ENCODE measurements around the gene GPR150.

The GPR150 gene

GRCh38 chr5:95668216-95668615 is 48.3 kb downstream of the GPR150 start:
- Histone ChIP-seq H3K27me3 (ENCODE audit: insufficient read depth, low read length) (no peaks in the 10 kb centered on the region), H2AFZ (ENCODE audit: low read depth, low read length) (no peak overlapping the region), H3K4me3 (ENCODE audit: low read length) (no peak overlapping the region), H3K4me1 (ENCODE audit: insufficient read depth, low read length) (peaks cover 8% of the 10 kb centered on the region), H3K9me3 (ENCODE audit: low read length) (no peaks in the 10 kb centered on the region), H3K36me3 (ENCODE audit: insufficient read depth, low read length) (no peaks in the 10 kb centered on the region)

- H3K9me3 ChIP-seq (ENCODE audit: low read length), result no peaks in the 10 kb centered on the region
- H3K4me1 ChIP-seq (ENCODE audit: insufficient read depth, low read length), result peaks cover 9% of the 10 kb centered on the region
- no peak overlapping the region for H2AFZ ChIP-seq (ENCODE audit: low read depth, low read length)
- H3K27me3 ChIP-seq (ENCODE audit: insufficient read depth, low read length), result no peaks in the 10 kb centered on the region
- H3K36me3 ChIP-seq (ENCODE audit: insufficient read depth, low read length), result no peaks in the 10 kb centered on the region
- no peak overlapping the region for H3K4me3 ChIP-seq (ENCODE audit: low read length)
Observed at GRCh38 chr5:95668728-95669127, 48.8 kb downstream of the GPR150 start.

GRCh38 chr5:95669540-95669939 is 49.7 kb downstream of the GPR150 start:
- Histone ChIP-seq H3K4me1 (ENCODE audit: insufficient read depth, low read length) (peaks cover 7% of the 10 kb centered on the region), H3K4me3 (ENCODE audit: low read length) (no peak overlapping the region), H3K27me3 (ENCODE audit: insufficient read depth, low read length) (no peaks in the 10 kb centered on the region), H3K9me3 (ENCODE audit: low read length) (no peaks in the 10 kb centered on the region), H2AFZ (ENCODE audit: low read depth, low read length) (peak overlapping the region; percentile 44), H3K36me3 (ENCODE audit: insufficient read depth, low read length) (no peaks in the 10 kb centered on the region)

GRCh38 chr5:95669985-95670384 is 50.1 kb downstream of the GPR150 start:
- Histone ChIP-seq H2AFZ (ENCODE audit: low read depth, low read length) (peak overlapping the region; percentile 44), H3K4me1 (ENCODE audit: insufficient read depth, low read length) (peaks cover 5% of the 10 kb centered on the region), H3K36me3 (ENCODE audit: insufficient read depth, low read length) (no peaks in the 10 kb centered on the region), H3K27me3 (ENCODE audit: insufficient read depth, low read length) (no peaks in the 10 kb centered on the region), H3K4me3 (ENCODE audit: low read length) (no peak overlapping the region), H3K9me3 (ENCODE audit: low read length) (no peaks in the 10 kb centered on the region)

GRCh38 chr5:95670568-95670967 is 50.7 kb downstream of the GPR150 start:
- Histone ChIP-seq H3K4me1 (ENCODE audit: insufficient read depth, low read length) (peaks cover 5% of the 10 kb centered on the region), H2AFZ (ENCODE audit: low read depth, low read length) (no peak overlapping the region), H3K4me3 (ENCODE audit: low read length) (no peak overlapping the region), H3K27me3 (ENCODE audit: insufficient read depth, low read length) (no peaks in the 10 kb centered on the region), H3K9me3 (ENCODE audit: low read length) (no peaks in the 10 kb centered on the region), H3K36me3 (ENCODE audit: insufficient read depth, low read length) (no peaks in the 10 kb centered on the region)
